ENCODE measurements around the gene SAMHD1. TPM values are rescaled to one million over a fixed set of nuclear protein-coding genes. Genes with fewer than 3 reads are reported as not detected.
"Not testable (repeated sequence)": the region's sequence is repeated elsewhere in the genome, so short reads cannot be mapped to it uniquely, and the experiment has no call there.

SAMHD1 gene
- total RNA-seq, 1 experiment from 2014 or later, result 12.7 TPM

DNA sequence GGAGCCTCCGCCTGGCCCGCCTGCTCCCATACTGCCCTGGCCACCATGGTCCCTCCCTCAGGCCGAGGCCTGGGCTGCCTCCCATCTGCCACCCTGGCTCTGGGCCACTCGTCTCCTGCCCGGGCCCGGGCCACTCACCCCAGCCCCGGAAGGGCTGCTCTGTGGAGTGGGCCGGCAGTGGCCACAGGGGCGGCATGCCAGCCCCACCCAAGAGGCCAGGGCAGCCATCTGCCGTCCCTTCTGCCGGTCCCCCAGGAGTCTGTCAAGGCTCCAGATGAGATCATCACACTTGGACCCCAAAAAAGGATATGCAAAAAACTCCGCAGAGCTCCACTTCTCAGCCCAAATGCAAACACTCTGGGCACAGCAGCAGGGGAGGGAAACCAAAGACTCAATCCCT lies 99.3 kb downstream of the SAMHD1 start:
- no peak for DNase-seq (ENCODE audit: low read depth)

- DNase-seq (ENCODE audit: low read depth), result no peak
Measured at GRCh38 chr20:36851490-36851889, 100.0 kb downstream of the SAMHD1 start.

DNA sequence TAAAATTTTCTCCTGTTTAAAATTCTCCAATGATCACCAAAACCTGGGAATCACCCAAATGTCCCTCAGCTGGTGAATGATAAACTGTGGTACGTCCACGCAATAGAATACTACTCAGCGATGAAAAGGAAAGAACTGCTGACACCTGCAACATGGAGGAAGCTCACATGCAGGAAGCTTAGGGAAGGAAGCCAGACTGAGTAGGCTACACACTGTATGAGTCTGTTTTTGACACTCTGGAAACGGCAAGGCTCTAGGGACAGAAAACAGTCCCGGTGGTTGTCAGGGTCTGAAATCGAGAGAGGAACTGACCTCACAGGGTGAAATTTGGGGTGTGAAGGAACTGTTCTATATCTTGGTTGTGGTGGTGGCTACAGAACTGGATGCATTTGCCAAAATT lies 100.7 kb downstream of the SAMHD1 start:
- no peak for DNase-seq (ENCODE audit: low read depth)

DNA sequence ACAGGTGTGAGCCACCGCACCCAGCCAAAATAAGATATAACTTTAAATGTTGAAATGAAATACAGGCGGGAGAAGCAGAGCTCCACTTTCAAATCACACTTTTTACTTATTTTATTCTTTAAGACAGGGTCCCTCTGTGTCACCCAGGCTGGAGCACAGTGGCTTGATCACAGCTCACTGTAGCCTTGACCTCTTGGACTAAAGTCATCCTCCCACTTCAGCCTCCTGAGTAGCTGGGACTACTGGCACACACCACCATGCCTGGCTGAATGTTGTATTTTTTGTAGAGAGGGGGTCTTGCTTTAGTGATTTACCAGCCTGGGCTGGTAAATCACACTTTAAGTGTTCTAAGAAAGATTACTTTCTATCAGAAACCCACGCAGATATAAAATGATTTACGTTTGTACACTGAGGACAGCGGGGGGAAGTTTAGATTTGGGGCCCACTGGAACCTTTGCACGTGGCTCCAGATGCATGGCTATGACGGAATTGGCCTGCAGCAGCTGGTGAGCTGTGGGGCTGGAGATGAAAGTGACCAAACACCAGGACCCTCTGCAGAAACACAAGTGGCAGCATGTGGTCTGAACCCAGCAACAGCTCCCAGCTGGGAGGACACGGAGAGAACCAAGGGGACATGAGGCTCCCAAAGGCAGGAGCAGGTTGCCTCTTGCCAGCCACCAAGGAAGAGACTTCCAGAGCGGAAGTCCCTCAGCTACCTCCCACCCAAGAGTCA lies 102.0 kb downstream of the SAMHD1 start:
- DNase-seq (ENCODE audit: low read depth), result no peak

DNA sequence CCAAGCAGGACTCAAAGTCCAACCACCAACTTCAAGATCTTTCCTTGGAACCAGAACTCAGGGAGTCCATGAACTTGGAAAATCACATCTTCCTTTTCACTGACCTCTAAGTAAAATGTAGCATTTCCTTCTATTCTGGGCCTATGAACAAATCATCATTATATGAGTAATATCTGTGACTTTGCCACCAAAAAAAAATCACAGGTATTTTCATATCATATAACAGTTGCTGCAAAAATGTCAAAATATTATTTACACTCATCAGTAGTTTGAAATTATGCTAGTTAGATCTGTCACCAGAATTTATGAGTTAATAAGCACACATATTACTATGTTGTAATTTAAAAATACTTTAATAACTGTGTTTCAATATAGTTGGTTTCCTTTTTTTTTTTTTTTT lies 102.8 kb downstream of the SAMHD1 start:
- no peak for DNase-seq (ENCODE audit: low read depth)

DNA sequence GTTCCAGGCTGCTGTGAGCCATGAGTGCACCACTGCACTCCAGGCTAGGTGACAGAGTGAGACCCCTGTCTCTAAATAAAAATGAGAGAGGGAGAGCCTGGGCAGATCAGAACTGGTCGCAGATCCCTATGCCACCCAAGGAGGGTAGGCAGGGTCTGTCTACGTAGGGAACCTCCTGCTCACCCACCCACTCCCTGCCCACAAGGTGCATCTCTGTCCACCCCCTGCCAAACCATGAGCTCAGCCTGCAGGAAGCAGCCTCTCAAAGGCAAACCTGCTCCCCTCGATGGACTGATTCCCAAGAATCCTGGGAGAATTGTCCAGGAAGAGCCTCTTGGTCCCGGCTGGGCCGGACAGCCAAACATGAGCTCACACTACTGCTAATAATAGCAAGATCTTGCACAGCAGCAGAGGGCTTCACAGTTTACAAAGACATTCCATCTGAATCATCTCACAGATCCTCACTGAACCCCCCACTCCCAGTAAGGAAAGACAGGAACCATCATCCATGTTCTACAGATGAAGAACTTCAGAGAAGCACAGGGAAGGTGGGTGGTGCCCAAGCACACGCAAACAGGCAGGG lies 103.3 kb downstream of the SAMHD1 start:
- DNase-seq (ENCODE audit: low read depth), result peak; percentile 38

- no peak for DNase-seq (ENCODE audit: low read depth)
Measured at GRCh38 chr20:36847710-36848040, 103.8 kb downstream of the SAMHD1 start.

DNA sequence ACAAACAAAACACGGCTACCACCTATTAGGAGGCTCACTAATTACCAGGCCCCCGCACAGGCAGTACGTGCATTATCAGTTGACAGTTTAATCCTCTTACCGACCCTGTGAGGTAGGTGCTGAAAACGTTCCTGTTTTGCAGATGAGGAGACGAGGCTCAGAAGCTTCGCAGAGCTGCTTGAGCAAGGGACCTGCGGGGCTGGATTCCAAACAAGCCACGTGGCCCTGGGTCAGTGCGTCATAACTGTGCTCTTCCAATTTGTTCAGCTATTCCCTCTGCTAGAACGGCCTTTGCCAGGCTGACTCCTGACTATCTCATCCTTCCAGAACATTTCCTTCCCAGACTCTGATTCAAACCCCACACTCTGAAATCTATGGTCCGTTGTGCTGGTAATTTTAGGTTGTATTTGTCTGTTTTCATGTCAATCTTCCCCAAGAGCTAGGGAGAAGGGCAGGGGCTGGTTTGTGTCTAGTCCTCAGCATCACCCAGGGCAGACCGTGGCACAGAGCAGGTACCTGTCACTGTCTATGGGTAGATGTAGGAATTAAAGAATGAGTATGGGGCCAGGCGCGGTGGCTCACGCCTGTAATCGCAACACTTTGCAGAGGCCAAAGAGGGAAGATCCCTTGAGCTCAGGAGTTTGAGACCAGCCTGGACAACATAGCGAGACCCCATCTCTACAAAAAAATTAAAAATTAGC lies 104.3 kb downstream of the SAMHD1 start:
- DNase-seq (ENCODE audit: low read depth), result peak; percentile 63

DNA sequence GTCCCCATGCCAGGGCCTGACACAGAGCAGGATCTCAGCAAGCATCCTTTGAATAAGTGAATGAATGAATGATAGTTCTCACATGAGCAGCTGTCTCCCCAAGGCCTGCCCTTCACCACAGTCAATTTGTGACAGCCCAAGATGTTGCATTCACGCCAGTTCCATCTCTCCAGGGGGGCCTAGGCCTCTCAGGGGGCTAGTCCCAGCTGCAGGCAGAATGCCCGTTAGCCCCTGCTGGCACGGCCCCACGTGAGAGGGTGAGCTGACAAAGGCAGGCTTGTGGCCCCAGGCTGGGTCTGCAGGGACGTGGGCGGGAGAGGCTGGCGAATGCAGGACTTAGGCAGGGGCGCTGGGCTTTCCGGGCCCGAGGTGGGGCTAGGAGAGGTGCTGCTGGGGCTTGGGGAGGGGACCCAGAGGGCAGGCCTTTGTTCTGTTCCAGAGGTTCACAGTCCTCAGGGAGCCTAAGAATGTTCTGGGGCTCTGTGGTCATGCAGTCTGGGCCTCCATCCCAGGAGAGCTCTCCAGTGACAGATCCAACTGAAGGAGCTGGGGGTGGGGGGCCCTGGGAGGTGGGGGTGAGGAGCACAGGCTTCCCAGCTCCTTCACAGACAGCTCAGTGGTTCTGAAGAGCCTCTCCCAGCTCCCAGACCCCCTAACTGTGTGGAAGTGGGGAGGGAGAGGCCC lies 106.1 kb downstream of the SAMHD1 start:
- no peak for DNase-seq (ENCODE audit: low read depth)

- not testable (repeated sequence) for DNase-seq (ENCODE audit: low read depth)
Measured at GRCh38 chr20:36841030-36841429, 110.5 kb downstream of the SAMHD1 start.

Other genes starting within 250 kb of the SAMHD1 start
- gene NDRG3, start 205.6 kb downstream of the SAMHD1 start, total RNA-seq (2014; rRNA removed; shearing (Covaris generic)), result 6.0 and 9.9 TPM in 2 replicates
- 37.7 and 51.7 TPM in 2 replicates for gene DSN1, start 177.9 kb downstream of the SAMHD1 start, total RNA-seq (2014; rRNA removed; shearing (Covaris generic))
- not detected in 2 replicates for gene TLDC2, start 75.6 kb downstream of the SAMHD1 start, total RNA-seq (2014; rRNA removed; shearing (Covaris generic))
- 20.6 and 22.7 TPM in 2 replicates for gene RBL1, start 144.3 kb upstream of the SAMHD1 start, total RNA-seq (2014; rRNA removed; shearing (Covaris generic))
- gene RPN2, start 227.6 kb upstream of the SAMHD1 start, total RNA-seq (2014; rRNA removed; shearing (Covaris generic)), result 187 and 191 TPM in 2 replicates
- gene MROH8, start 227.8 kb upstream of the SAMHD1 start, total RNA-seq (2014; rRNA removed; shearing (Covaris generic)), result 0.11 TPM in 1 of 2 replicates, not detected in the other